ENCODE data around the gene ZNF628. TPM values are rescaled to one million over a fixed set of nuclear protein-coding genes. Genes with fewer than 3 reads are reported as not detected.
"Not testable (repeated sequence)": the region's sequence is repeated elsewhere in the genome, so short reads cannot be mapped to it uniquely, and the experiment has no call there.

Gene ZNF628
- total and polyA plus RNA-seq, 3 experiments from 2014 or later: 0.36 to 8.7 (median 8.3) TPM

- POLR2A ChIA-PET: no interaction called here
- Mint-ChIP-seq H3K27ac (peak overlapping the region in 1 of 8 donors; percentile 50), H3K4me1 (peaks cover 13 to 24% (median 22%) of the 10 kb centered on the region in 3 donors), H3K36me3 (peaks cover 0 to 4% (median 1%) of the 10 kb centered on the region in 3 donors), H3K9me3 (peaks cover 0 to 3% (median 2%) of the 10 kb centered on the region in 5 donors), H3K27me3 (peaks cover 53 to 55% of the 10 kb centered on the region in 2 donors), H3K4me3 (peak overlapping the region in 3 of 7 donors; percentile 9 to 78 (median 53))
- H3K4me3 ChIP-seq (ENCODE audit: low read length): no peak overlapping the region
- no peaks in the 10 kb centered on the region for H3K36me3 ChIP-seq (ENCODE audit: insufficient read depth, low read length)
- no peak overlapping the region for H3K27ac ChIP-seq (ENCODE audit: low read depth, low read length)
- no peaks in the 10 kb centered on the region for H3K9me3 ChIP-seq (ENCODE audit: low read length)
- H3K4me1 ChIP-seq (ENCODE audit: insufficient read depth, low read length): peaks cover 15% of the 10 kb centered on the region
- CTCF ChIA-PET: no interaction called here
- peaks cover 49% of the 10 kb centered on the region for H3K27me3 ChIP-seq (ENCODE audit: insufficient read depth, low read length, poor library complexity, severe bottlenecking)
- no peak for DNase-seq
These were observed 32.5 kb upstream of the ZNF628 start for GRCh38 chr19:55443824-55444480.

GRCh38 chr19:55444646-55445045 is 31.8 kb upstream of the ZNF628 start:
- Mint-ChIP-seq H3K9me3 (peaks cover 0 to 1% (median 0%) of the 10 kb centered on the region in 5 donors), H3K4me1 (peaks cover 13 to 24% (median 22%) of the 10 kb centered on the region in 3 donors), H3K4me3 (no peak overlapping the region), H3K36me3 (peaks cover 0 to 1% (median 0%) of the 10 kb centered on the region in 3 donors), H3K27ac (peak overlapping the region in 2 of 8 donors; percentile 25 to 50), H3K27me3 (peaks cover 48% of the 10 kb centered on the region in 2 donors)
- ChIA-PET POLR2A (no interaction called here), CTCF (no interaction called here)
- Histone ChIP-seq H3K9me3 (ENCODE audit: low read length) (no peaks in the 10 kb centered on the region), H3K27ac (ENCODE audit: low read depth, low read length) (no peak overlapping the region), H3K4me1 (ENCODE audit: insufficient read depth, low read length) (peaks cover 15% of the 10 kb centered on the region), H3K27me3 (ENCODE audit: insufficient read depth, low read length, poor library complexity, severe bottlenecking) (peaks cover 42% of the 10 kb centered on the region), H3K36me3 (ENCODE audit: insufficient read depth, low read length) (no peaks in the 10 kb centered on the region), H3K4me3 (ENCODE audit: low read length) (no peak overlapping the region)
- DNase-seq: no peak

GRCh38 chr19:55446060-55446459 is 30.4 kb upstream of the ZNF628 start:
- DNase-seq: no peak
- POLR2A ChIA-PET: no interaction called here
- peaks cover 36% of the 10 kb centered on the region for H3K27me3 ChIP-seq (ENCODE audit: insufficient read depth, low read length, poor library complexity, severe bottlenecking)

GRCh38 chr19:55447421-55448174 is 28.8 kb upstream of the ZNF628 start:
- no peaks in the 10 kb centered on the region for H3K36me3 ChIP-seq (ENCODE audit: insufficient read depth, low read length)
- H3K4me3 Mint-ChIP-seq: no peak overlapping the region
- CTCF ChIA-PET: no interaction called here
- H3K4me1 ChIP-seq (ENCODE audit: insufficient read depth, low read length): peaks cover 10% of the 10 kb centered on the region
- H3K27ac Mint-ChIP-seq: no peak overlapping the region
- POLR2A ChIA-PET: no interaction called here
- H3K27ac ChIP-seq (ENCODE audit: low read depth, low read length): no peak overlapping the region
- H3K9me3 ChIP-seq (ENCODE audit: low read length): no peaks in the 10 kb centered on the region
- no peak overlapping the region for H3K4me3 ChIP-seq (ENCODE audit: low read length)
- H3K27me3 ChIP-seq (ENCODE audit: insufficient read depth, low read length, poor library complexity, severe bottlenecking): peaks cover 31% of the 10 kb centered on the region
- H3K36me3 Mint-ChIP-seq: no peaks in the 10 kb centered on the region
- DNase-seq: no peak
- H3K4me1 Mint-ChIP-seq: peaks cover 2 to 25% (median 12%) of the 10 kb centered on the region in 3 donors
- H3K9me3 Mint-ChIP-seq: no peaks in the 10 kb centered on the region
- peaks cover 36 to 45% of the 10 kb centered on the region in 2 donors for H3K27me3 Mint-ChIP-seq

More at GRCh38 chr19:55446060-55446459, 30.4 kb upstream of the ZNF628 start:
- CTCF ChIA-PET: interaction anchor here (0.7 kb wide), 2 partner anchors 107 to 142 kb away, joined by 3 read pairs; no protein-coding TSS in a partner anchor
- no peak overlapping the region for H3K4me3 Mint-ChIP-seq
- Histone ChIP-seq H3K4me3 (ENCODE audit: low read length) (no peak overlapping the region), H3K4me1 (ENCODE audit: insufficient read depth, low read length) (peaks cover 10% of the 10 kb centered on the region), H3K9me3 (ENCODE audit: low read length) (no peaks in the 10 kb centered on the region), H3K36me3 (ENCODE audit: insufficient read depth, low read length) (no peaks in the 10 kb centered on the region), H3K27ac (ENCODE audit: low read depth, low read length) (no peak overlapping the region)
- H3K36me3 Mint-ChIP-seq: no peaks in the 10 kb centered on the region
- H3K9me3 Mint-ChIP-seq: no peaks in the 10 kb centered on the region
- H3K4me1 Mint-ChIP-seq: peaks cover 8 to 25% (median 20%) of the 10 kb centered on the region in 3 donors
- no peak overlapping the region for H3K27ac Mint-ChIP-seq
- peaks cover 43 to 46% of the 10 kb centered on the region in 2 donors for H3K27me3 Mint-ChIP-seq

- H3K36me3 ChIP-seq (ENCODE audit: insufficient read depth, low read length); H3K4me1 ChIP-seq (ENCODE audit: insufficient read depth, low read length); H3K36me3 Mint-ChIP-seq; H3K27ac ChIP-seq (ENCODE audit: low read depth, low read length); H3K4me3 Mint-ChIP-seq; H3K9me3 ChIP-seq (ENCODE audit: low read length); H3K9me3 Mint-ChIP-seq; DNase-seq; POLR2A ChIA-PET; H3K27ac Mint-ChIP-seq; H3K4me3 ChIP-seq (ENCODE audit: low read length); CTCF ChIA-PET: not testable (repeated sequence)
- H3K27me3 ChIP-seq (ENCODE audit: insufficient read depth, low read length, poor library complexity, severe bottlenecking): peaks cover 31% of the 10 kb centered on the region
- Mint-ChIP-seq H3K27me3 (peaks cover 36 to 44% of the 10 kb centered on the region in 2 donors), H3K4me1 (peaks cover 3 to 23% (median 9%) of the 10 kb centered on the region in 3 donors)
These were observed 28.3 kb upstream of the ZNF628 start for GRCh38 chr19:55448175-55448490.

- Histone ChIP-seq H3K27ac (ENCODE audit: low read depth, low read length) (no peak overlapping the region), H3K36me3 (ENCODE audit: insufficient read depth, low read length) (no peaks in the 10 kb centered on the region), H3K4me3 (ENCODE audit: low read length) (no peak overlapping the region), H3K9me3 (ENCODE audit: low read length) (no peaks in the 10 kb centered on the region), H3K27me3 (ENCODE audit: insufficient read depth, low read length, poor library complexity, severe bottlenecking) (peaks cover 21% of the 10 kb centered on the region), H3K4me1 (ENCODE audit: insufficient read depth, low read length) (peaks cover 10% of the 10 kb centered on the region)
- no peak for DNase-seq
- Mint-ChIP-seq H3K4me3 (no peak overlapping the region), H3K27me3 (peaks cover 34 to 43% of the 10 kb centered on the region in 2 donors), H3K9me3 (no peaks in the 10 kb centered on the region), H3K36me3 (peaks cover 0 to 3% (median 1%) of the 10 kb centered on the region in 3 donors), H3K27ac (no peak overlapping the region), H3K4me1 (peaks cover 5 to 27% (median 9%) of the 10 kb centered on the region in 3 donors)
- ChIA-PET POLR2A (no interaction called here), CTCF (no interaction called here)
These were observed 26.9 kb upstream of the ZNF628 start for GRCh38 chr19:55449469-55449868.

- Mint-ChIP-seq H3K4me3 (peak overlapping the region in 6 of 7 donors; percentile 53 to 68 (median 60)), H3K36me3 (peaks cover 1 to 7% (median 6%) of the 10 kb centered on the region in 3 donors), H3K4me1 (peaks cover 5 to 30% (median 9%) of the 10 kb centered on the region in 3 donors), H3K9me3 (no peaks in the 10 kb centered on the region), H3K27ac (peak overlapping the region in 4 of 8 donors; percentile 28 to 72 (median 44)), H3K27me3 (peaks cover 20 to 32% of the 10 kb centered on the region in 2 donors)
- H3K27ac ChIP-seq (ENCODE audit: low read depth, low read length): no peak overlapping the region
- H3K4me3 ChIP-seq (ENCODE audit: low read length): no peak overlapping the region
- POLR2A ChIA-PET: no interaction called here
- no peaks in the 10 kb centered on the region for H3K9me3 ChIP-seq (ENCODE audit: low read length)
- H3K27me3 ChIP-seq (ENCODE audit: insufficient read depth, low read length, poor library complexity, severe bottlenecking): peaks cover 16% of the 10 kb centered on the region
- H3K36me3 ChIP-seq (ENCODE audit: insufficient read depth, low read length): no peaks in the 10 kb centered on the region
- CTCF ChIA-PET: interaction anchor here (1.1 kb wide), 1 partner anchor 53 kb away, joined by 3 read pairs; no protein-coding TSS in a partner anchor
- H3K4me1 ChIP-seq (ENCODE audit: insufficient read depth, low read length): peaks cover 10% of the 10 kb centered on the region
- peak in 2 of 5 donors; percentile 11 to 17 for DNase-seq
These were observed 25.1 kb upstream of the ZNF628 start for GRCh38 chr19:55451163-55451964.

Measured in CD8-positive, alpha-beta memory T cell (primary cell).